Neural cell (in vitro differentiated cells): ENCODE results near the gene TGFBR3L.

Experiments
- EP300 ChIP-seq: fragments of 450-650 bp; conservative IDR thresholded peaks from 2 replicates; pipeline ENCODE4 v1.6.1; 2014; ENCODE audit warnings: antibody characterized with exemption, mild to moderate bottlenecking, moderate library complexity; ENCODE audit not compliant: poor library complexity, severe bottlenecking
- MXI1 ChIP-seq: fragments of 450-650 bp; conservative IDR thresholded peaks from 2 replicates; pipeline ENCODE4 v1.6.1; 2014; ENCODE audit warnings: antibody characterized with exemption, mild to moderate bottlenecking; ENCODE audit not compliant: poor library complexity, severe bottlenecking
- POLR2AphosphoS5 ChIP-seq: IDR thresholded peaks from 2 replicates; pipeline ENCODE4 v1.6.1; 2012
- RAD21 ChIP-seq: fragments of 450-650 bp; conservative IDR thresholded peaks from 2 replicates; pipeline ENCODE4 v1.6.1; 2014; ENCODE audit warnings: antibody characterized with exemption, mild to moderate bottlenecking, moderate library complexity
- SMC3 ChIP-seq: fragments of 450-650 bp; conservative IDR thresholded peaks from 2 replicates; pipeline ENCODE4 v1.6.1; 2014; ENCODE audit warnings: antibody characterized with exemption, mild to moderate bottlenecking, moderate library complexity; ENCODE audit not compliant: poor library complexity
- TAF1 ChIP-seq: IDR thresholded peaks from 2 replicates; pipeline ENCODE4 v1.6.1; 2012; ENCODE audit warnings: low read depth
- TF ChIP-seq, protein P1 (sequence below): fragments of 450-650 bp; IDR thresholded peaks from 2 replicates; pipeline ENCODE4 v1.5.1; 2014; ENCODE audit warnings: antibody characterized with exemption, mild to moderate bottlenecking, moderate library complexity; ENCODE audit not compliant: poor library complexity, severe bottlenecking
- TF ChIP-seq, protein P2 (sequence below): IDR thresholded peaks from 2 replicates; pipeline ENCODE4 v1.6.1; 2012; ENCODE audit warnings: borderline replicate concordance

DNA sequence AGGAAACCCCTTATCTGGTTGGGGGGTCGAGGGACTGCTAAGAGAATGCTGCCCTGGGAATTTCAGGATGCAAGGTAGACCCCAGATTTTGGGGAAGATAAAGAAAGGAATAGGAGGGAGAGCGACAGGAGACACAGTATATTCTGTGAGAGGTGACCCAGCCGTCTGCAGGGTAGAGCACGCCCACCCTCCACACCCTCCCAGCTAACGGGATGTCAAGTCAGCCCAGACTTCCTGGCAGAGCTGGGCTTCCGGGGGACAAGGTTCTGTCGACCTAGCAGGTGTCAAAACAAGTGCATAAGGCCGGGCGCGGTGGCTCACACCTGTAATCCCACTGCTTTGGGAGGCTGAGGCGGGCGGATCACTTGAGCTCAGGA is 39.7 kb upstream of the TGFBR3L start:
- TF ChIP-seq, protein P1, sequence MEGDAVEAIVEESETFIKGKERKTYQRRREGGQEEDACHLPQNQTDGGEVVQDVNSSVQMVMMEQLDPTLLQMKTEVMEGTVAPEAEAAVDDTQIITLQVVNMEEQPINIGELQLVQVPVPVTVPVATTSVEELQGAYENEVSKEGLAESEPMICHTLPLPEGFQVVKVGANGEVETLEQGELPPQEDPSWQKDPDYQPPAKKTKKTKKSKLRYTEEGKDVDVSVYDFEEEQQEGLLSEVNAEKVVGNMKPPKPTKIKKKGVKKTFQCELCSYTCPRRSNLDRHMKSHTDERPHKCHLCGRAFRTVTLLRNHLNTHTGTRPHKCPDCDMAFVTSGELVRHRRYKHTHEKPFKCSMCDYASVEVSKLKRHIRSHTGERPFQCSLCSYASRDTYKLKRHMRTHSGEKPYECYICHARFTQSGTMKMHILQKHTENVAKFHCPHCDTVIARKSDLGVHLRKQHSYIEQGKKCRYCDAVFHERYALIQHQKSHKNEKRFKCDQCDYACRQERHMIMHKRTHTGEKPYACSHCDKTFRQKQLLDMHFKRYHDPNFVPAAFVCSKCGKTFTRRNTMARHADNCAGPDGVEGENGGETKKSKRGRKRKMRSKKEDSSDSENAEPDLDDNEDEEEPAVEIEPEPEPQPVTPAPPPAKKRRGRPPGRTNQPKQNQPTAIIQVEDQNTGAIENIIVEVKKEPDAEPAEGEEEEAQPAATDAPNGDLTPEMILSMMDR: no peak
- TF ChIP-seq EP300 (no peak), POLR2AphosphoS5 (no peak), TAF1 (no peak), MXI1 (no peak), RAD21 (no peak), SMC3 (no peak)
- TF ChIP-seq, protein P2, sequence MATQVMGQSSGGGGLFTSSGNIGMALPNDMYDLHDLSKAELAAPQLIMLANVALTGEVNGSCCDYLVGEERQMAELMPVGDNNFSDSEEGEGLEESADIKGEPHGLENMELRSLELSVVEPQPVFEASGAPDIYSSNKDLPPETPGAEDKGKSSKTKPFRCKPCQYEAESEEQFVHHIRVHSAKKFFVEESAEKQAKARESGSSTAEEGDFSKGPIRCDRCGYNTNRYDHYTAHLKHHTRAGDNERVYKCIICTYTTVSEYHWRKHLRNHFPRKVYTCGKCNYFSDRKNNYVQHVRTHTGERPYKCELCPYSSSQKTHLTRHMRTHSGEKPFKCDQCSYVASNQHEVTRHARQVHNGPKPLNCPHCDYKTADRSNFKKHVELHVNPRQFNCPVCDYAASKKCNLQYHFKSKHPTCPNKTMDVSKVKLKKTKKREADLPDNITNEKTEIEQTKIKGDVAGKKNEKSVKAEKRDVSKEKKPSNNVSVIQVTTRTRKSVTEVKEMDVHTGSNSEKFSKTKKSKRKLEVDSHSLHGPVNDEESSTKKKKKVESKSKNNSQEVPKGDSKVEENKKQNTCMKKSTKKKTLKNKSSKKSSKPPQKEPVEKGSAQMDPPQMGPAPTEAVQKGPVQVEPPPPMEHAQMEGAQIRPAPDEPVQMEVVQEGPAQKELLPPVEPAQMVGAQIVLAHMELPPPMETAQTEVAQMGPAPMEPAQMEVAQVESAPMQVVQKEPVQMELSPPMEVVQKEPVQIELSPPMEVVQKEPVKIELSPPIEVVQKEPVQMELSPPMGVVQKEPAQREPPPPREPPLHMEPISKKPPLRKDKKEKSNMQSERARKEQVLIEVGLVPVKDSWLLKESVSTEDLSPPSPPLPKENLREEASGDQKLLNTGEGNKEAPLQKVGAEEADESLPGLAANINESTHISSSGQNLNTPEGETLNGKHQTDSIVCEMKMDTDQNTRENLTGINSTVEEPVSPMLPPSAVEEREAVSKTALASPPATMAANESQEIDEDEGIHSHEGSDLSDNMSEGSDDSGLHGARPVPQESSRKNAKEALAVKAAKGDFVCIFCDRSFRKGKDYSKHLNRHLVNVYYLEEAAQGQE: no peak
